Kidney (tissue), 14 donors: ENCODE results near the gene LGI2. TPM values are rescaled to one million over a fixed set of nuclear protein-coding genes. Genes with fewer than 3 reads are reported as not detected.

Source experiments
- DNase-seq, 5 donors: peaks; one replicate each; pipeline ENCODE4 v3.0.0-alpha.2; 2013 to 2020
- FAIRE-seq: peaks from 2 replicates; lab custom pipeline; 2012; peaks lifted over from hg19 to GRCh38; lab: Jason Lieb, UNC
- H3K27ac ChIP-seq, 2 donors: one replicate each; pipeline ENCODE4 v1.7.0; 2013; ENCODE audit warnings: low read depth in 2 of 2, low read length in 2 of 2, inconsistent platforms in 1 of 2
- H3K27me3 ChIP-seq: one replicate; pipeline ENCODE4 v1.7.1; 2013; ENCODE audit warnings: low read length, inconsistent platforms; ENCODE audit not compliant: control insufficient read depth, insufficient read depth
- H3K36me3 ChIP-seq, 3 donors: one replicate each; pipeline versions ENCODE4 v1.7.0 to v1.7.1; 2013; ENCODE audit warnings: low read length in 3 of 3, control low read depth in 1 of 3, inconsistent platforms in 1 of 3; ENCODE audit not compliant: insufficient read depth in 3 of 3, control insufficient read depth in 2 of 3
- H3K4me1 ChIP-seq, 3 donors: one replicate each; pipeline versions ENCODE4 v1.7.0 to v1.7.1; 2013; ENCODE audit warnings: low read length in 3 of 3, inconsistent platforms in 1 of 3, low read depth in 1 of 3; ENCODE audit not compliant: control insufficient read depth in 2 of 3, insufficient read depth in 2 of 3
- H3K4me3 ChIP-seq, 3 donors: one replicate each; pipeline versions ENCODE4 v1.7.0 to v1.8.1; 2013; ENCODE audit warnings: low read length in 3 of 3, control low read depth in 1 of 3, inconsistent platforms in 1 of 3
- H3K9ac ChIP-seq, 3 donors: one replicate each; pipeline versions ENCODE4 v1.7.0 to v1.7.1; 2013; ENCODE audit warnings: low read length in 3 of 3, control low read depth in 1 of 3, inconsistent platforms in 1 of 3
- H3K9me3 ChIP-seq, 3 donors: one replicate each; pipeline versions ENCODE4 v1.7.0 to v1.7.1; 2013; ENCODE audit warnings: low read length in 3 of 3, control low read depth in 1 of 3, inconsistent platforms in 1 of 3; ENCODE audit not compliant: control insufficient read depth in 2 of 3, insufficient read depth in 1 of 3
- CTCF ChIP-seq: IDR thresholded peaks from 3 replicates; pipeline ENCODE4 v1.5.1; 2012; ENCODE audit warnings: mild to moderate bottlenecking, moderate library complexity, borderline replicate concordance; ENCODE audit not compliant: insufficient read depth; ENCODE audit errors: extremely low read depth
- intact Hi-C: fragments of 100-400 bp; cut with DNase I; formaldehyde crosslinking; loops from one replicate; pipeline ENCODE4 v1.11.1; 2022
- polyA plus RNA-seq: library from polyadenylated mRNA; stranded (reverse); fragments of 350-450 nt; fragmentation: Illumina TruSeq; extraction: RNeasy Lipid Tissue Mini Kit (QIAGEN cat#74804); gene quantifications from one replicate; pipeline ENCODE4 v1.2.3, GENCODE V29; 2014; ENCODE audit warnings: low read depth, low replicate concordance; ENCODE audit not compliant: insufficient read depth
- total RNA-seq: library from RNA; stranded (reverse); fragmentation: NEBNext Ultra II Directional; extraction: Animal tissue kit (Norgen Biotek cat#: 25700); gene quantifications from one replicate; pipeline ENCODE4 v1.2.1, GENCODE V29; 2021
- donor health status: control.
- donor health status: control.
- donor health status: control.
- donor health status: control.
- donor health status: control.
- donor health status: DM: yes; HTN: yes; CAD: no.
- donor health status: Normal renal cell carcinoma (clear cell type).

LGI2 gene
- total and polyA plus RNA-seq, 2 donors from 2014 or later: 4.8 to 7.5 TPM

GRCh38 chr4:24973747-24974601 is 56.8 kb downstream of the LGI2 start:
- Histone ChIP-seq H3K27me3 (no peaks in the 10 kb centered on the region), H3K9ac (no peak overlapping the region), H3K9me3 (no peaks in the 10 kb centered on the region), H3K36me3 (no peaks in the 10 kb centered on the region), H3K4me3 (peak overlapping the region in 1 of 3 donors; percentile 30), H3K27ac (peak overlapping the region in 1 of 2 donors; percentile 4), H3K4me1 (peaks cover 0 to 8% (median 5%) of the 10 kb centered on the region in 3 donors)
- DNase-seq (peak; percentile 70 to 89 (median 82)), FAIRE-seq (no peak)
- no peak for TF ChIP-seq CTCF
- intact Hi-C loops: no loop called here

- H3K27ac ChIP-seq: peak overlapping the region; percentile 4 to 38
- peaks cover 0 to 8% (median 5%) of the 10 kb centered on the region in 3 donors for H3K4me1 ChIP-seq
- no peak overlapping the region for H3K9ac ChIP-seq
These were observed 57.4 kb downstream of the LGI2 start for GRCh38 chr4:24973404-24973746.

GRCh38 chr4:24971192-24971591 is 59.6 kb downstream of the LGI2 start:
- Histone ChIP-seq H3K9me3 (no peaks in the 10 kb centered on the region), H3K27me3 (no peaks in the 10 kb centered on the region), H3K4me1 (peaks cover 0 to 8% (median 5%) of the 10 kb centered on the region in 3 donors), H3K4me3 (no peak overlapping the region), H3K36me3 (no peaks in the 10 kb centered on the region), H3K27ac (no peak overlapping the region), H3K9ac (no peak overlapping the region)
- DNase-seq (peak in 1 of 5 donors; percentile 85), FAIRE-seq (no peak)
- no peak for TF ChIP-seq CTCF
- intact Hi-C loops: no loop called here

More at GRCh38 chr4:24973404-24973746, 57.4 kb downstream of the LGI2 start:
- intact Hi-C loops: no loop called here
- no peak for DNase-seq
- Histone ChIP-seq H3K9me3 (no peaks in the 10 kb centered on the region), H3K4me3 (peak overlapping the region in 1 of 3 donors; percentile 30), H3K36me3 (no peaks in the 10 kb centered on the region), H3K27me3 (no peaks in the 10 kb centered on the region)
- FAIRE-seq: no peak
- TF ChIP-seq CTCF: no peak
